D341Med (cell line): ENCODE results near the gene ALDH3B1.

Experiments used
- DNase-seq: peaks from one replicate; pipeline ENCODE4 v3.0.0; 2012; ENCODE audit warnings: low spot score

ALDH3B1 gene

GRCh38 chr11:68071281-68072048 is 61.3 kb downstream of the ALDH3B1 start:
- DNase-seq: no peak

- DNase-seq: no peak
These were observed 64.6 kb downstream of the ALDH3B1 start for GRCh38 chr11:68074584-68075352.

- DNase-seq: no peak
These were observed 66.4 kb downstream of the ALDH3B1 start for GRCh38 chr11:68076371-68077042.

- no peak for DNase-seq
These were observed 67.8 kb downstream of the ALDH3B1 start for GRCh38 chr11:68077617-68078582.
